GM12892 (cell line): ENCODE measurements around the gene FAM114A1.

Experiments used
- POLR2A ChIP-seq: IDR thresholded peaks from 2 replicates; pipeline ENCODE4 v1.6.1; 2011; ENCODE audit warnings: low read depth, low read length, control low read depth
- POLR2AphosphoS5 ChIP-seq: IDR thresholded peaks from 2 replicates; pipeline ENCODE4 v1.6.1; 2011; ENCODE audit warnings: low read depth, low read length, control low read depth
- TAF1 ChIP-seq: IDR thresholded peaks from 2 replicates; pipeline ENCODE4 v1.6.1; 2011; ENCODE audit warnings: low read depth, mild to moderate bottlenecking, control low read depth, low read length, borderline replicate concordance

DNA sequence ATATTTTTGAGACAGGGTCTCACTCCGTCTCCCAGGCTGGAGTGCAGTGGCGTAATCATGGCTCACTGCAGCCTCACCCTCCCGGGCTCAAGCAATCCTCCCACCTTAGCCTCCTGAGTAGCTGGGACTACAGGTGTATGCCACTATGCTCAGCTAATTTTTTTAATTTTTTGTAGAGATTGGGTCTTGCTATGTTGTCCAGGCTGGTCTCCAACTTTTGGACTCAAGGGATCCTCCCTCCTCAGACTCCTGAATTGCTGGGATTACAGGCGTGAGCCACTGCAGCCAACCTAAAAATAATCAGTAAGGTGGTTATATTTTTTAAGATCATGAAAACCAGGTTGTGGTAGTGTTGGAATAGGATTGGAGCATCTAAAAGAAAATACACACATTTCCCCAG is 126.5 kb downstream of the FAM114A1 start:
- TF ChIP-seq TAF1 = no peak
- no peak for TF ChIP-seq POLR2A
- no peak for TF ChIP-seq POLR2AphosphoS5
